ENCODE data around the gene PTTG2.

DNA sequence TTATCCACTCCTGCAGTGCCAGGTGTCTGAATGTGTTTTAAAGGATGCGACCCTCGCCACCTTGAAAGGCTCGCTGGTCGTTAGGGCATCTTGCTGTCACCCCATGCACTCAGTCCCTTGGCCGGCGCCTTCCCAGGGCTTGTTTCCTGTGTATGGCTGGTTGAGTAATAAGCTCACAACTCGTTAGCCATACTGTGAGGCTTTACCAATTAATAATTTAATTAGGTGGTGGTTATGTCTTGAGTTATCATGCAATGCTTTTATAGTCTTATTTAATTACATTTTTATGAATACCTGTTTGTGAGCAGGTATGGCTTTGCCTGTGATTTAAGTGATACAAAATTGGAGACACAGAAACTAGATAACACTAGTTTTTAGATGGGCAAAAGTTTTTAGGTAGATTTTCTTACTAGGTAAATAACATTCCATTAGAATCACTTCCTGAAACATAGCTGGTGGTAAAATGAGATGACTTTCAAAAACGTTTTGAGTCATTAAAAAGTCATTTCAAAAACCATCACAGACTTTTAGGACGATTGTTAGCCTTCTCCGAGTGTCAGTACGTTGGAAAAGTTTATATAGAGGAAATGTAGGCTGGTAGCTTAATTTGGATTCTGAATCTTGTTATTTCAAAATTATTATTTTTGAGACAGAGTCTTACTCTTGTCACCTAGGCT lies 18.2 kb downstream of the PTTG2 start:
- TF ChIP-seq CTCF (IDR thresholded peaks at IDR 0.05) (no peak), POLR2A (IDR thresholded peaks at IDR 0.05) (no peak)
